PFSK-1 (cell line): ENCODE results near the gene INPP5A.

Source experiments
- FOXP2 ChIP-seq: optimal IDR thresholded peaks from 2 replicates; pipeline ENCODE3; 2011; ENCODE audit warnings: borderline replicate concordance, control low read depth, inconsistent platforms; ENCODE audit not compliant: insufficient read depth; ENCODE audit errors: extremely low read length, extremely low read depth
- POLR2AphosphoS5 ChIP-seq: IDR thresholded peaks from 2 replicates; pipeline ENCODE4 v1.6.1; 2012; ENCODE audit warnings: low read depth, mild to moderate bottlenecking, control low read depth, low read length, moderate library complexity
- SIN3A ChIP-seq: IDR thresholded peaks from 2 replicates; pipeline ENCODE4 v1.6.1; 2012; ENCODE audit warnings: mild to moderate bottlenecking, low read length, moderate library complexity, borderline replicate concordance; ENCODE audit not compliant: insufficient read depth
- TAF1 ChIP-seq: IDR thresholded peaks from 2 replicates; pipeline ENCODE4 v1.6.1; 2012; ENCODE audit warnings: low read length, control low read depth, borderline replicate concordance; ENCODE audit not compliant: insufficient read depth
- TF ChIP-seq, protein P1 (sequence below), 2 experiments: IDR thresholded peaks; 2 replicates each; pipeline versions ENCODE4 v1.6.1 to v1.8.0; 2011 to 2012; ENCODE audit warnings: low read depth in 2 of 2, low read length in 2 of 2, control low read depth in 1 of 2, inconsistent platforms in 1 of 2, mild to moderate bottlenecking in 1 of 2, moderate library complexity in 1 of 2; ENCODE audit not compliant: insufficient read depth in 1 of 2

The INPP5A gene

DNA sequence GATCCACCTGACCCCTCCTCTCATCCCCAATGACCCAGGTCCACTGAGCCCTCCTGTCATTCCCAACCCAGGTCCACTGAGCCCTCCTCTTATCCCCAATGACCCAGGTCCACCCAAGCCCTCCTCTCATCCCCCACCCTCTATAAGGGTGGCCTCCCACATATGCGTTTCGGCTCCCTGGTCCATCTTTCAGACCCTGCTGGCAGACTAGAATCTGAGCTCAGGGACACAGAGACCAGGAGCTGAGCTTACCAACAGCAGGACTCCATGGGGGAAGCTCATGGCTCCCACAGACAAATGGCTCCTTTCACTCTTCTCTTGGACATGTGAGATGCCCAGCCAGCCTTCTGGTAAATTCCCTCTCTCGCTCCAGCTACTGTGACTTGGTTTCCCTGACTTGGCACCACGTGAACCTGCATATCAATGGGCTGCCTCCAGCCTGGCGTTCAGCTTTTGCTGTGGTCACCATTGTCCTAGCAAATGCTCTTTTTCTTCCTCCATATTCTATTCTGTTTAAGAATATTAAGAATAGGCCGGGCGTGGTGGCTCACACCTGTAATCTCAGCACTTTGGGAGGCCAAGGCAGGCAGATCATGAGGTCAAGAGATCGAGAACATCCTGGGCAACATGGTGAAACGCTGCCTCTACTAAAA lies 24.8 kb upstream of the INPP5A start:
- TF ChIP-seq, protein P1, sequence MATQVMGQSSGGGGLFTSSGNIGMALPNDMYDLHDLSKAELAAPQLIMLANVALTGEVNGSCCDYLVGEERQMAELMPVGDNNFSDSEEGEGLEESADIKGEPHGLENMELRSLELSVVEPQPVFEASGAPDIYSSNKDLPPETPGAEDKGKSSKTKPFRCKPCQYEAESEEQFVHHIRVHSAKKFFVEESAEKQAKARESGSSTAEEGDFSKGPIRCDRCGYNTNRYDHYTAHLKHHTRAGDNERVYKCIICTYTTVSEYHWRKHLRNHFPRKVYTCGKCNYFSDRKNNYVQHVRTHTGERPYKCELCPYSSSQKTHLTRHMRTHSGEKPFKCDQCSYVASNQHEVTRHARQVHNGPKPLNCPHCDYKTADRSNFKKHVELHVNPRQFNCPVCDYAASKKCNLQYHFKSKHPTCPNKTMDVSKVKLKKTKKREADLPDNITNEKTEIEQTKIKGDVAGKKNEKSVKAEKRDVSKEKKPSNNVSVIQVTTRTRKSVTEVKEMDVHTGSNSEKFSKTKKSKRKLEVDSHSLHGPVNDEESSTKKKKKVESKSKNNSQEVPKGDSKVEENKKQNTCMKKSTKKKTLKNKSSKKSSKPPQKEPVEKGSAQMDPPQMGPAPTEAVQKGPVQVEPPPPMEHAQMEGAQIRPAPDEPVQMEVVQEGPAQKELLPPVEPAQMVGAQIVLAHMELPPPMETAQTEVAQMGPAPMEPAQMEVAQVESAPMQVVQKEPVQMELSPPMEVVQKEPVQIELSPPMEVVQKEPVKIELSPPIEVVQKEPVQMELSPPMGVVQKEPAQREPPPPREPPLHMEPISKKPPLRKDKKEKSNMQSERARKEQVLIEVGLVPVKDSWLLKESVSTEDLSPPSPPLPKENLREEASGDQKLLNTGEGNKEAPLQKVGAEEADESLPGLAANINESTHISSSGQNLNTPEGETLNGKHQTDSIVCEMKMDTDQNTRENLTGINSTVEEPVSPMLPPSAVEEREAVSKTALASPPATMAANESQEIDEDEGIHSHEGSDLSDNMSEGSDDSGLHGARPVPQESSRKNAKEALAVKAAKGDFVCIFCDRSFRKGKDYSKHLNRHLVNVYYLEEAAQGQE (IDR thresholded peaks at IDR 0.05; ENCODE audit: insufficient read depth in 1 of 2, low read depth in 2 of 2, low read length in 2 of 2) = no peak
- TF ChIP-seq SIN3A (no peak), POLR2AphosphoS5 (no peak), FOXP2 (no peak), TAF1 (no peak)

DNA sequence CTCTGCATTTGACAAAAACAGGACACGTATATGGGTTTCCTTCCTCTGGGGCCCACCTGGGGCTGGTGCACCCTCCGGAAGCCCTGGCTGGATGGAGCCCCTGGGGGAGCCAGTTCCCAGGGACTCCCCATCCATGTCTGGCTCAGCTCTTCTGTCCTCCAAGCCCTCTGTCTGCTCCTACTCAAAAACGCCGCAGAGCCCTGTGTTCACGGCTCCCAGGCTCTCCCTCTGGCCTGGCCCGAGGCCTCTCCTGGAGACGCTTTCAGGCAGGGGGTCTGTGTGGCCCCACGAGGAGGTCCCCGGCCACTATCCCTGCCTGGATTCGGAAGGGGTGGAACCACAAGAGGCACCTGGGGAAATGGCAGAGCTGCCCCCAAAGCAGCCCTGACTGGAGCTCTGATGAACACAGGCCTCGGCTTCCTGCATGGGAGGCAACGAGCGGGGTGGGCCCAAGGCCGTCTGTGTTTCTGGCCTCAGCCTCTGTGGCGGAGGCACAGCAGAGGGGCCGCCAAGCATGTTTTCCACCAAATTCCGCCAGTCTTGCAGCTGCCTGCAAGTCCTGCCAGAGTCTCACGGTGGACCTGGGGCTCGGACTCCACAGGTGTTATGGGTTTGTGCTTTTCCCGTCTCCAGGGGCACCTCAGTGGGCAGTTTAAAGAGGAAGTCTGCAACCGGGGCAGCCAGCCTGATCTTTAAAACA lies 22.6 kb upstream of the INPP5A start:
- TF ChIP-seq FOXP2 (no peak), POLR2AphosphoS5 (no peak), TAF1 (no peak), SIN3A (no peak)
- TF ChIP-seq, protein P1 (IDR thresholded peaks at IDR 0.05; ENCODE audit: insufficient read depth in 1 of 2, low read depth in 2 of 2, low read length in 2 of 2) = no peak

DNA sequence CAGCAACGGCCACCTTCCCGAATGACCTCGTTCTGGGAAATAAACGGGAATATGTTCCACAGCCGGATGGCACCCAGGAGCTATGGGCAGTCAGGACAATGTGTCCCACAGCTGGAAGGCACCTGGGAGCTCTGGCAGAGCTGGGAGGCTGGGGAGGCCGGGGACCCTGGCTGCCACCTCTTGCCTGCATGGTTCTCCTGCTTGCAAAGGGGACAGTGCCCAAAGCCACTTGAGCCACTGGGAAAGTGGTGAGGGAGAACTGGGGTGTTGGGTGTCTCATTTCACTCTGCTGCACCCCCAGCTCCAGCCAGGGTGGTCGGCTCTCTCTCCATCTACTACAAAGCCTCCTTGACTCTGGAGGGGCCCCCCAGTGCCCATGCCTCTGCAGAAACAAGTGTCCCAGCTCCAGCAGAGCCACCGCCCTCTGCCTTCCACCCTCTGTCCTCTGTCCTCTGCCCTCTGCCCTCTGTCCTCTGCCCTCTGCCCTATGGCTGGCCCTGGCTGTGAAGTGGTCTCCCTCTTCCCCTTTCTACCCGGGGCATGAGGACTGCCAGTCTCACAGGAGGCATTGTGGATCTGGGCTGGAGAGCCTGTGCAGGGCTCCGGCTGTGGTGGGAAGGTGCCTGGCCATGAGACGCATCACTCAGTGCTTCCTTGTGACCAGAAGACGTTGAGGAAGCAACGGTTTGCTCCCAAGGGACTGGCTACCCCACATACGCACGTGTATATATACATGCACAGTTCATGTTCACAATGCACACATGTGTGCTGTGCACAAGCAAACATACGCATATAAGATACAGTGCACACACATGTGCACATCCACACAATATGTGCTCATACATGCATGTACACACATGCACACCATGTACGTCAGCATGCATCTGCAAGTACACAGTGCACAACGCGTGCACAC lies 21.5 kb upstream of the INPP5A start:
- no peak for TF ChIP-seq SIN3A
- TF ChIP-seq, protein P1 (IDR thresholded peaks at IDR 0.05; ENCODE audit: insufficient read depth in 1 of 2, low read depth in 2 of 2, low read length in 2 of 2) = no peak
- no peak for TF ChIP-seq FOXP2

DNA sequence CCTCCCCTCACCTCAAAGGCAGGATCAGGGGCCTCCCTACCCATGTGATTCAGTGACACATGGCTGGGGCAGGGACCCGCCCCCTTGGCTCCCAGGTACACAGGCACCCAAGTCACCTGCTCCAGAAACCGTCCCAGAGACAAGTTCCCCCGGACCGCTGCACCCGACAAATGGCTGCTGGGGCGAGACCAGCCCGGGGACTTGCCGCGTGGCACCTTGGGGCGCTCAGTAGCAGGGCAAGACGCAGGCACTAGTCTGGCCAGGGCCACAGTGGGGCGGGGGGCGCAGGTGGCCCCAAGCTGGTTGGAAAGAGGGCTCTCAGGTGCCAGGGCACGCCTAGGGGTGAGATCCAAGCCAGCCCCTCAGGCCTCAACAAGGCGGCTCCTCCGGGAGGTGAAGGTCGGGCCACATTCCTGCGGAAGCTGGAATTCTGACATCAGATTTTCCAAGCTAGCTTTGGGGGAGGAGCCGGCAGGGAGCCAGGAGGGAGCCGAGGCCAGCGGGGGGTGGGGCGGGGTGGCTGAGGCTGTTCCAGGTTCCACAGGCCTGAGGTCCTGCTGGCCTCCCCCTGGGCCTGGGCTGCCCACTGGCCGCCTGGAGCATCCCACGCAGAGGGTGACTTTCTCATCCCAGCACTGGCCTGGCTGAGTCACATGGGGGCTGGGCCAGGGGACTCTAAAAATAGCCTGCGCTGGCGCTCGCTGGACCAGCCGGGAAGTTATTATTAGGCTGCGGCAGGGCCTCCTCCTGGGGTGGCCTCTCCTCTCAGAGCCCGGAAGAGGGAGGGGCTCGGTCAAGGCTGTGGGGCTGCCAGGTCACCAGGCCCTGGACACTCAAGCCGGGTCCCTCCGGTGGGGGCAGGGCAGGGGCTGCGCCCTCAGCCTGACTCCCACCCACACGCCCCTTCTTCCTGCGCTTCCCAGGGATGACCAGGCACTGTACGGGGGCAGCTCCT lies 20.5 kb upstream of the INPP5A start:
- no peak for TF ChIP-seq SIN3A
- TF ChIP-seq, protein P1 (IDR thresholded peaks at IDR 0.05; ENCODE audit: insufficient read depth in 1 of 2, low read depth in 2 of 2, low read length in 2 of 2) = peak in 1 of 2 experiments; percentile 45; a peak in 1 of 4 replicates
